Neuron (in vitro differentiated cells): ENCODE results near the gene USP6.
"Not testable (repeated sequence)": the region's sequence is repeated elsewhere in the genome, so short reads cannot be mapped to it uniquely, and the experiment has no call there.

ENCODE experiments used
- H2AFZ ChIP-seq: one replicate; pipeline ENCODE4 v1.6.1; 2013; ENCODE audit warnings: low read depth, mild to moderate bottlenecking, inconsistent platforms, low read length, moderate library complexity
- H3K27me3 ChIP-seq: one replicate; pipeline ENCODE4 v1.6.1; 2013; ENCODE audit warnings: low read length; ENCODE audit not compliant: insufficient read depth
- H3K36me3 ChIP-seq: one replicate; pipeline ENCODE4 v1.6.1; 2013; ENCODE audit warnings: low read length; ENCODE audit not compliant: insufficient read depth
- H3K4me1 ChIP-seq: one replicate; pipeline ENCODE4 v1.6.1; 2013; ENCODE audit warnings: low read length; ENCODE audit not compliant: insufficient read depth
- H3K4me3 ChIP-seq: 2 replicates; pipeline ENCODE4 v1.5.1; 2013; ENCODE audit warnings: mild to moderate bottlenecking, low read length, moderate library complexity
- H3K9me3 ChIP-seq: one replicate; pipeline ENCODE4 v1.6.1; 2013; ENCODE audit warnings: low read length

The USP6 gene

DNA sequence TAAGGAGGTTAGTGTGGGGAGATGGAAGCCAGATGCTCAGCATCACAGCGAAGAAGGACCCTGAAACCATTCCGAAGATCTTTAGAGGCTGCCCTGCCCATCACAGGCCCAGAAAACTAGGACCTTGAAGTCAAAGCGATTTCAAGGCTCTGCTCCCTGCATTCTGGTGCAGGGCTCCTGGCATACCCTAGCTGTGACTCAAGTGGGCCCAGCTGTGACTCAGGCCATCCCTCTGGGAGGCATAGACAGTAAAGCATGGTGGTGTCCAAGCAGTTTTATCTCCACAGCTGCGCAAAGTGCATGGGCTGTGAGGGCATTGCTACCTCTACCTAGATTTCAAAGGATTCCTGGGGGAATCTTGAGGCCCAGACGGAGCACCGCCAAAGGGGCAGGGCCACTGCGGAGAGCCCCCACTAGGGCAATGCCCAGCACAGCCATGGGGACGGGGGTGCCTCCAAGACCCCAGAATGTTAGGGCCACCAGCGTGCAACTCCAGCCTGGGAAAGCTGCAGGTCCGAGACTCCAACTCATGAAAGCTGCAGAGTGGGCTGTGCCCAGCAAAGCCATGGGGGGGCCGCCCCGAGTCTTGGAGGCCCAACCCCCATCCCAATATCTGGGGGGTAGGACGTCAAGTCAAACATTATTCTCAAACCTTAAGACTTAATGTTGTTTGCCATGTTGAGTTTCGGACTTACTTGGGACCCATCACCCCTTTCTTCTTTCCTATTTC is 87.5 kb downstream of the USP6 start:
- Histone ChIP-seq H3K4me3 (no peak overlapping the region), H3K36me3 (no peaks in the 10 kb centered on the region), H3K4me1 (no peaks in the 10 kb centered on the region), H3K27me3 (no peaks in the 10 kb centered on the region), H3K9me3 (peaks cover 6% of the 10 kb centered on the region), H2AFZ (no peak overlapping the region)

DNA sequence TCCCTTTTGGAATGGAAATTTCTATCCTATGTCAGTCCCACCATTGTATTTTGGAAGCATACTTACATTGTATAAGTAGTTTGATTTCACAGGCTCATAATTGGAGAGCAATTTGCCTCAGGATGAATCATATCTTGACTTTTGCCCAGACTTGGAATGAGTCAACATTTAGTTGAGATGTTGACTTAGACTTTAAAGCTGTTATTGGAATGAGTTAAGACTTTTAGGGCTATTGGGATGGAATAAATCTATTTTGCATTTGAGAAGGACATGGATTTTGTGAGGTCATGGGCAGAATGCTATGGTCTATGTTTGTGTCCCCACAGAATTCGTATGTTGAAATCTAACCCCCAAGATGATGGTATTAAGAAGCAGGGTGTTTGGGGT is 88.1 kb downstream of the USP6 start:
- H3K36me3 ChIP-seq, result no peaks in the 10 kb centered on the region
- no peak overlapping the region for H2AFZ ChIP-seq
- H3K9me3 ChIP-seq, result peaks cover 4% of the 10 kb centered on the region
- H3K4me1 ChIP-seq, result no peaks in the 10 kb centered on the region
- no peaks in the 10 kb centered on the region for H3K27me3 ChIP-seq
- no peak overlapping the region for H3K4me3 ChIP-seq

DNA sequence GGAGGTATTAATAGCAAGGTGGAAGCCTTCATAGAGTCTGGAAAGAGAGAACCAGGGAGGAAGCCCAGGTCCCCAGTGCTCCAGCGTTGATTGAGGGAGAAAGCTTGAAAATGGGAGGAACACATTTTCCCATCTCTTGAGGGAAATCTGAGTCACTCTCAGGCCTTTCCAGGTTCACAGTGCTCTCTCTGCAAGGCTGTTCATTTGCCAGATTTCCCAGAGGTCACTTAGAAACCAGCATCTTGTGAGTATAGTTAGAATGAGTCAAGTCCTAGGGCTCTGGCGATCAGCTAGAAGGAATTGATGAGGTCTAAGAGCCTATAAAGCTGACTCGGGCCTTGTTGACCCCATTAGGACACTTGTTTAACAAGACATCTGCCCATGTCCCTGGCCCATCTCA is 93.6 kb downstream of the USP6 start:
- Histone ChIP-seq H3K9me3 (no peaks in the 10 kb centered on the region), H2AFZ (no peak overlapping the region)

DNA sequence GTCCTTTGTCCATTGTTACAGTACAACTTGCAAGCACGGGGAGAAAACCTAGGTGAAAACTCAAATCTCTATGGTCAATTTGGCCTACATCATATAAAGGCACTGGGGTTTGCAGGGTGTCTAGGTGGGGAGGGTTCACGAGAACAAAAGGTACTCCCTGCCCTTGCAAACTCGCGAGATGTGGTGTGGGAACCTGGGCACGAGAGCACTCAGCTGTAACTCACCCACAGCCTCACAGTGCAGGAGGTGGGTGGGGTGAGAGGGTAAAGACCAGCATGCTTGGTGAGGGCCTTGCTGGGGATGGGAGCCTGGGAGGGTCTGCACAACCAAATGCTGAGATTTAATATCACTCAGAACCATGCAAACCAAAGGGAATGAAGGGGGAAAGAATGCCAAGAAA is 94.3 kb downstream of the USP6 start:
- Histone ChIP-seq H3K36me3 (peaks cover 17% of the 10 kb centered on the region), H3K4me3 (no peak overlapping the region), H3K27me3 (no peaks in the 10 kb centered on the region), H3K4me1 (no peaks in the 10 kb centered on the region), H3K9me3 (no peaks in the 10 kb centered on the region), H2AFZ (no peak overlapping the region)

More for the DNA sequence above, 93.6 kb downstream of the USP6 start:
- Histone ChIP-seq H3K27me3 (no peaks in the 10 kb centered on the region), H3K36me3 (peaks cover 14% of the 10 kb centered on the region), H3K4me3 (no peak overlapping the region), H3K4me1 (no peaks in the 10 kb centered on the region)

DNA sequence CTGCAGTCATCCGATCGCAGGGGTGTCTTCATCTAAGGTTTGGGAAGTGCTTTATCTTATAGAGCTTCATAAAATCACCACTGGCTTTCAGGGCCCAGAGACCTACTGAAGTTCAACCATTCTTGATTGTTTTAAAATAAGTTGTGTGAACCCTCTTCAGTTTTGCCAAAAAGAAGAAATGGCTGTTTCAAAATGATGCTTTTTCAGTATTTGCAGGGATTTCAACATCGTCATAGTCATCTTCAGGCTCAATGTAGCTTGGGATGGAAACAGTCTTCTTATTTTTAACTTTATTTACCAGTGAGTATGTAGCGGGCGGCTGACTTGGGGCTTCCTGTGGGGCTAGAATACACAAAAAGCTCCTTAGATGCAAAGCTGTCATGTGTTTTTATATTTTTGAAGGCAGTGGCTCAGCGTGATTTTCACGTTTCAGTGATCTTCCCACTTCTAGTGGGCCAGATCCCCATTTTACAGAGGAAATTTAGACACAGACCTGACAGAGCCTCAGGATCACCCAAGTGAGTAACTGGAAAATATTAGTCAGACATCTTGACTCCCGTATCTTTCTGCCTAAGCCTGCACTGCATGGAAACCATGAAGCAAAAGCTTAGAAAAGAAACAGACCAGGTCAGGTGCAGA is 94.9 kb downstream of the USP6 start:
- no peak overlapping the region for H3K4me3 ChIP-seq
- H3K27me3 ChIP-seq, result no peaks in the 10 kb centered on the region
- peaks cover 21% of the 10 kb centered on the region for H3K36me3 ChIP-seq
- H3K4me1 ChIP-seq, result no peaks in the 10 kb centered on the region
- no peaks in the 10 kb centered on the region for H3K9me3 ChIP-seq
- no peak overlapping the region for H2AFZ ChIP-seq

DNA sequence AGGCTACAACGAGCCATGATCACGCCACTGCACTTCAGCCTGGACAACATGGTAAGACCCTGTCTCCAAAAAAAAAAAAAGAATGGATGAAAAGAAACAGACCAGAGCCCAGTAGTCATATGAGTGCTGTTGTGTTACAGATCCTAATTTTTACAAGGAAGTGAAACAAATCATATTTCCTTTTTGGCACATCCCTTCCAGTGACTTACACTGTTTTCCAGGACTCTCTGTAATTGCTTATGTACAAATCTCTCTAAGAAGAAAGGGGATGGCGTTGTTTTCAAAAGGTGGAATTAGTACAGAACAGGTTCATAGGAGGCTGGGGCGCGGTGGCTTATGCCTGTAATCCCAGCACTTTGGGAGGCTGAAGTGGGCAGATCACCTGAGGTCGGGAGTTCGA is 95.6 kb downstream of the USP6 start:
- Histone ChIP-seq H2AFZ (no peak overlapping the region), H3K27me3 (no peaks in the 10 kb centered on the region), H3K36me3 (peaks cover 23% of the 10 kb centered on the region), H3K4me1 (no peaks in the 10 kb centered on the region), H3K9me3 (no peaks in the 10 kb centered on the region), H3K4me3 (no peak overlapping the region)

DNA sequence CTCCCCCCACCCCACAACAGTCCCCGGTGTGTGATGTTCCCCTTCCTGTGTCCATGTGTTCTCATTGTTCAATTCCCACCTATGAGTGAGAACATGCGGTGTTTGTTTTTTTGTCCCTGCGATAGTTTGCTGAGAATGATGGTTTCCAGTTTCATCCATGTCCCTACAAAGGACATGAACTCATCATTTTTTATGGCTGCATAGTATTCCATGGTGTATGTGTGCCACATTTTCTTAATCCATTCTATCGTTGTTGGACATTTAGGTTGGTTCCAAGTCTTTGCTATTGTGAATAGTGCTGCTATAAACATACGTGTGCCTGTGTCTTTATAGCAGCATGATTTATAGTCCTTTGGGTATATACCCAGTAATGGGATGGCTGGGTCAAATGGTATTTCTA is 101.7 kb downstream of the USP6 start:
- not testable (repeated sequence) for H3K9me3 ChIP-seq, H3K27me3 ChIP-seq, H3K4me3 ChIP-seq, H3K4me1 ChIP-seq, H2AFZ ChIP-seq
- peaks cover 31% of the 10 kb centered on the region for H3K36me3 ChIP-seq

DNA sequence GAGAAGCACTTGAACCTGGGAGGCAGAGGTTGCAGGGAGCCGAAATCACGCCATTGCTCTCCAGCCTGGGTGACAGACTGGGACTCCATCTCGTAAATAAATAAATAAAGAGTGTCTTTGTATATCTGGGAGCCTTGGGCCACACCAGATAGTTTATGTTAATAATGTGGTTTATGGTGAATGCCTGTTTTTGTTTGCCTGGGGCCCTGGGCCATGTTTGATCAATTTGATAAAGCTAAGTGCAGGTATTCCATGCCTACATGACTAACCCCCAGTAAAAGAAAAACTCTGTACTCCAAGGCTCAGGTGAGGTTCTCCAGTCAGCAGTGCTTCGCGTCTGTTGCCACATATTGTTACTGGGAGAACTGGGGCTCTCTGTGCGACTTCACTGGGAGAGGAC is 103.7 kb downstream of the USP6 start:
- H3K9me3 ChIP-seq, result no peaks in the 10 kb centered on the region
- H3K4me3 ChIP-seq, result no peak overlapping the region
- H2AFZ ChIP-seq, result no peak overlapping the region
- H3K36me3 ChIP-seq, result peaks cover 34% of the 10 kb centered on the region
- H3K27me3 ChIP-seq, result no peaks in the 10 kb centered on the region
- H3K4me1 ChIP-seq, result no peaks in the 10 kb centered on the region

DNA sequence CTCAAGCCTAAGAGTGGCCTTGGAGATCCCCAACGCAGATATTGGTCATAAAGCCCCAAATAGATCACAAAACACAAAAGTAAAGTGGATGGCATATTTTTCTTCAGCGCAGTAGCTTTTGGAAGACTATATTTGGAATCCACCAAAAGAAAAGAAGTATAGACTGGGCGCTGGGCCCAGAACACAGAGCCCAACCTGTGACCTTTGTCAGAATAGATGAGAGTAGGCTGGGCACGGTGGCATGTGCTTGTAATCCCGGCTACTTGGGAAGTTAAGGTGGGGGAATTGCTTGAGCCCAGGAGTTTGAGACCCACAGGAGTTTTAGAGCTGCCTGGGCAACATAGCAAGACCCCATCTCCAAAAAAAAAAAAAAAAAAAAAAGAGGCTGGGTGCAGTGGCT is 104.2 kb downstream of the USP6 start:
- Histone ChIP-seq H3K4me3 (no peak overlapping the region), H2AFZ (no peak overlapping the region), H3K27me3 (no peaks in the 10 kb centered on the region), H3K4me1 (no peaks in the 10 kb centered on the region), H3K36me3 (peaks cover 30% of the 10 kb centered on the region), H3K9me3 (no peaks in the 10 kb centered on the region)

DNA sequence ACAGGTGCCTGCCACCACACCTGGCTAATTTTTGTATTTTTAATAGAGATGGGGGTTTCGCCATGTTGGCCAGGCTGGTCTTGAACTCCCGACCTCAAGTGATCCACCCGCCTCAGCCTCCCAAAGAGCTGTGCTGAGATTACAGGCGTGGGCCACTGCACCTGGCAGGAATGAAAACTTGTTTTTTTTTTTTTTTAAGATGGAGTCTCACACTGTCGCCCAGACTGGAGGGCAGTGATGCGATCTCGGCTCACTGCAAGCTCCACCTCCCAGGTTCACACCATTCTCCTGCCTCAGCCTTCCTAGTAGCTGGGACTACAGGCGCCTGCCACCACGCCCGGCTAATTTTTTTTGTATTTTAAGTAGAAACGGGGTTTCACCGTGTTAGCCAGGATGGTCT is 106.1 kb downstream of the USP6 start:
- not testable (repeated sequence) for H3K4me1 ChIP-seq, H2AFZ ChIP-seq, H3K9me3 ChIP-seq, H3K4me3 ChIP-seq, H3K27me3 ChIP-seq
- peaks cover 26% of the 10 kb centered on the region for H3K36me3 ChIP-seq
